ENCODE results near the gene FRY. TPM values are rescaled to one million over a fixed set of nuclear protein-coding genes. Genes with fewer than 3 reads are reported as not detected.

Gene FRY
- total RNA-seq, 1 experiment from 2014 or later = 5.3 TPM

GRCh38 chr13:32033744-32034143, 2.2 kb downstream of the FRY start:
- no peaks in the 10 kb centered on the region for H3K27me3 Mint-ChIP-seq (ENCODE audit: low read depth)
- TF ChIP-seq, protein P1, sequence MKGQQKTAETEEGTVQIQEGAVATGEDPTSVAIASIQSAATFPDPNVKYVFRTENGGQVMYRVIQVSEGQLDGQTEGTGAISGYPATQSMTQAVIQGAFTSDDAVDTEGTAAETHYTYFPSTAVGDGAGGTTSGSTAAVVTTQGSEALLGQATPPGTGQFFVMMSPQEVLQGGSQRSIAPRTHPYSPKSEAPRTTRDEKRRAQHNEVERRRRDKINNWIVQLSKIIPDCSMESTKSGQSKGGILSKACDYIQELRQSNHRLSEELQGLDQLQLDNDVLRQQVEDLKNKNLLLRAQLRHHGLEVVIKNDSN (CRISPR knock-in tag; IDR thresholded peaks at IDR 0.05) = no peak
- no peak for TF ChIP-seq AFF4 (CRISPR knock-in tag; IDR thresholded peaks at IDR 0.05; ENCODE audit: borderline replicate concordance)
- TF ChIP-seq, protein P2, sequence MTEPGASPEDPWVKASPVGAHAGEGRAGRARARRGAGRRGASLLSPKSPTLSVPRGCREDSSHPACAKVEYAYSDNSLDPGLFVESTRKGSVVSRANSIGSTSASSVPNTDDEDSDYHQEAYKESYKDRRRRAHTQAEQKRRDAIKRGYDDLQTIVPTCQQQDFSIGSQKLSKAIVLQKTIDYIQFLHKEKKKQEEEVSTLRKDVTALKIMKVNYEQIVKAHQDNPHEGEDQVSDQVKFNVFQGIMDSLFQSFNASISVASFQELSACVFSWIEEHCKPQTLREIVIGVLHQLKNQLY (CRISPR knock-in tag; IDR thresholded peaks at IDR 0.05) = no peak
- no peak for TF ChIP-seq GTF2I (CRISPR knock-in tag; conservative IDR thresholded peaks at IDR 0.05)
- no peak for TF ChIP-seq TP53 (CRISPR knock-in tag; IDR thresholded peaks at IDR 0.05)
- no peak for TF ChIP-seq JUN (CRISPR knock-in tag; IDR thresholded peaks at IDR 0.05)
- TF ChIP-seq, protein P3, sequence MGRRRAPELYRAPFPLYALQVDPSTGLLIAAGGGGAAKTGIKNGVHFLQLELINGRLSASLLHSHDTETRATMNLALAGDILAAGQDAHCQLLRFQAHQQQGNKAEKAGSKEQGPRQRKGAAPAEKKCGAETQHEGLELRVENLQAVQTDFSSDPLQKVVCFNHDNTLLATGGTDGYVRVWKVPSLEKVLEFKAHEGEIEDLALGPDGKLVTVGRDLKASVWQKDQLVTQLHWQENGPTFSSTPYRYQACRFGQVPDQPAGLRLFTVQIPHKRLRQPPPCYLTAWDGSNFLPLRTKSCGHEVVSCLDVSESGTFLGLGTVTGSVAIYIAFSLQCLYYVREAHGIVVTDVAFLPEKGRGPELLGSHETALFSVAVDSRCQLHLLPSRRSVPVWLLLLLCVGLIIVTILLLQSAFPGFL (CRISPR knock-in tag; IDR thresholded peaks at IDR 0.05; ENCODE audit: borderline replicate concordance) = no peak
- no peak for TF ChIP-seq TCF7 (CRISPR knock-in tag; IDR thresholded peaks at IDR 0.05; ENCODE audit: low read depth)
- no peak for TF ChIP-seq ZNF423 (CRISPR knock-in tag; IDR thresholded peaks at IDR 0.05)
- no peak for TF ChIP-seq ZNF281 (CRISPR knock-in tag; IDR thresholded peaks at IDR 0.05)
- no peak for TF ChIP-seq EMX1 (CRISPR knock-in tag; IDR thresholded peaks at IDR 0.05)
- no peak for TF ChIP-seq ARID4B (CRISPR knock-in tag; IDR thresholded peaks at IDR 0.05; ENCODE audit: borderline replicate concordance)
- TF ChIP-seq STAT6 (CRISPR knock-in tag; conservative IDR thresholded peaks at IDR 0.05; ENCODE audit: low read depth) = no peak
- TF ChIP-seq, protein P4, sequence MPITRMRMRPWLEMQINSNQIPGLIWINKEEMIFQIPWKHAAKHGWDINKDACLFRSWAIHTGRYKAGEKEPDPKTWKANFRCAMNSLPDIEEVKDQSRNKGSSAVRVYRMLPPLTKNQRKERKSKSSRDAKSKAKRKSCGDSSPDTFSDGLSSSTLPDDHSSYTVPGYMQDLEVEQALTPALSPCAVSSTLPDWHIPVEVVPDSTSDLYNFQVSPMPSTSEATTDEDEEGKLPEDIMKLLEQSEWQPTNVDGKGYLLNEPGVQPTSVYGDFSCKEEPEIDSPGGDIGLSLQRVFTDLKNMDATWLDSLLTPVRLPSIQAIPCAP (CRISPR knock-in tag; IDR thresholded peaks at IDR 0.05) = no peak
- TF ChIP-seq, protein P5, sequence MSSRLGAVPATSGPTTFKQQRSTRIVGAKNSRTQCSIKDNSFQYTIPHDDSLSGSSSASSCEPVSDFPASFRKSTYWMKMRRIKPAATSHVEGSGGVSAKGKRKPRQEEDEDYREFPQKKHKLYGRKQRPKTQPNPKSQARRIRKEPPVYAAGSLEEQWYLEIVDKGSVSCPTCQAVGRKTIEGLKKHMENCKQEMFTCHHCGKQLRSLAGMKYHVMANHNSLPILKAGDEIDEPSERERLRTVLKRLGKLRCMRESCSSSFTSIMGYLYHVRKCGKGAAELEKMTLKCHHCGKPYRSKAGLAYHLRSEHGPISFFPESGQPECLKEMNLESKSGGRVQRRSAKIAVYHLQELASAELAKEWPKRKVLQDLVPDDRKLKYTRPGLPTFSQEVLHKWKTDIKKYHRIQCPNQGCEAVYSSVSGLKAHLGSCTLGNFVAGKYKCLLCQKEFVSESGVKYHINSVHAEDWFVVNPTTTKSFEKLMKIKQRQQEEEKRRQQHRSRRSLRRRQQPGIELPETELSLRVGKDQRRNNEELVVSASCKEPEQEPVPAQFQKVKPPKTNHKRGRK (CRISPR knock-in tag; IDR thresholded peaks at IDR 0.05; ENCODE audit: borderline replicate concordance) = no peak
- TF ChIP-seq, protein P6, sequence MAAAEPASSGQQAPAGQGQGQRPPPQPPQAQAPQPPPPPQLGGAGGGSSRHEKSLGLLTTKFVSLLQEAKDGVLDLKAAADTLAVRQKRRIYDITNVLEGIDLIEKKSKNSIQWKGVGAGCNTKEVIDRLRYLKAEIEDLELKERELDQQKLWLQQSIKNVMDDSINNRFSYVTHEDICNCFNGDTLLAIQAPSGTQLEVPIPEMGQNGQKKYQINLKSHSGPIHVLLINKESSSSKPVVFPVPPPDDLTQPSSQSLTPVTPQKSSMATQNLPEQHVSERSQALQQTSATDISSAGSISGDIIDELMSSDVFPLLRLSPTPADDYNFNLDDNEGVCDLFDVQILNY (CRISPR knock-in tag; IDR thresholded peaks at IDR 0.05) = no peak
- no peaks in the 10 kb centered on the region for H3K9me3 Mint-ChIP-seq
- peaks cover 44% of the 10 kb centered on the region for H3K4me1 Mint-ChIP-seq
- H3K4me3 Mint-ChIP-seq = no peak overlapping the region
- H3K36me3 Mint-ChIP-seq = no peaks in the 10 kb centered on the region
- CTCF ChIA-PET = no interaction called here
- no peak overlapping the region for H3K27ac Mint-ChIP-seq
- POLR2A ChIA-PET = no interaction called here
- DNase-seq (ENCODE audit: low spot score) = no peak
- no peak for ATAC-seq

Data from WTC11 (cell line).